GM12875 (cell line): ENCODE measurements around the gene PCCA.
"Not testable (repeated sequence)": the region's sequence is repeated elsewhere in the genome, so short reads cannot be mapped to it uniquely, and the experiment has no call there.

Experiments
- H3K4me3 ChIP-seq: one replicate; pipeline ENCODE4 v1.5.1; 2011; ENCODE audit warnings: low read depth, low read length, control low read depth
- CTCF ChIP-seq: IDR thresholded peaks from 2 replicates; pipeline ENCODE4 v1.5.1; 2011; ENCODE audit warnings: low read depth, mild to moderate bottlenecking, control low read depth, inconsistent platforms, low read length, moderate library complexity, borderline replicate concordance; ENCODE audit not compliant: insufficient read depth

The PCCA gene

DNA sequence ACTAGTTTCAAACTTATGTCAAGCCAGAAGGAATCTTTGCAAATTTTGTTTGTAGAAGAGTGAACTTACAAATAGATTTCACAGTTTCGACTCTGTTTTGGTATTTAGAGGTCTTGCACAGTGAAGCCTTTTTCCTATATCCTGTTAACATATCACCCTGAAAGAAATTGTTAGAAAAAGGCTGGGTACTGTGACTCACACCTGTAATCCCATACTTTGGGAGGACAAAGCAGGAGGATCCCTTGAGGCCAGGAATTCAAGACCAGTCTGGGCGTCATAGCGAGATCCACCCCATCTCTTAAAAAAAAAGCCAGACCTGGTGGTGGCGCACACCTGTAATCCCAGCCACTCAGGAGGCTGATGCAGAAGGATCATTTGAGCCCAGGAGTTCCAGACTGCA lies 275.7 kb downstream of the PCCA start:
- TF ChIP-seq CTCF = no peak
- H3K4me3 ChIP-seq = no peak overlapping the region

DNA sequence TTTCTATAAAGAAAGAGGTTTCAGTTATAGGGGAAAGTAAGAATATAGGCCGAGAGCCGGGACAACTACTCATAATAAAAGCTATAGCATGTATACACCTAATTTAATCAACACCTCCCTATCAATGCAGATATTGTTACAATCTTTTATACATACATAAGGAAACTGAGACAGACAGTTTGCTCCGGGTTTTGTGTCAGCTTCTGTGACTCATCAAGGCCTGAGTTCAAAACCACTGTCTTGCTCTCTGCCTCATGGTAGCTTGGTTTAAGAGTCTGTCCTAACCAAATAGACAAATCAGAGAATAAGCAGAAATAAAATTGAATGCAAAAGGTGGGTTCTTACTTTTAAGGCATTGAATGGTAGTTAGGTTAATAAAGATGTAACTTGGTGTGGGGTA lies 276.8 kb downstream of the PCCA start:
- TF ChIP-seq CTCF = no peak

GRCh38 chr13:100378533-100378932 lies 289.6 kb downstream of the PCCA start:
- H3K4me3 ChIP-seq = no peak overlapping the region
- no peak for TF ChIP-seq CTCF

More for the DNA sequence above, 276.8 kb downstream of the PCCA start:
- no peak overlapping the region for H3K4me3 ChIP-seq

DNA sequence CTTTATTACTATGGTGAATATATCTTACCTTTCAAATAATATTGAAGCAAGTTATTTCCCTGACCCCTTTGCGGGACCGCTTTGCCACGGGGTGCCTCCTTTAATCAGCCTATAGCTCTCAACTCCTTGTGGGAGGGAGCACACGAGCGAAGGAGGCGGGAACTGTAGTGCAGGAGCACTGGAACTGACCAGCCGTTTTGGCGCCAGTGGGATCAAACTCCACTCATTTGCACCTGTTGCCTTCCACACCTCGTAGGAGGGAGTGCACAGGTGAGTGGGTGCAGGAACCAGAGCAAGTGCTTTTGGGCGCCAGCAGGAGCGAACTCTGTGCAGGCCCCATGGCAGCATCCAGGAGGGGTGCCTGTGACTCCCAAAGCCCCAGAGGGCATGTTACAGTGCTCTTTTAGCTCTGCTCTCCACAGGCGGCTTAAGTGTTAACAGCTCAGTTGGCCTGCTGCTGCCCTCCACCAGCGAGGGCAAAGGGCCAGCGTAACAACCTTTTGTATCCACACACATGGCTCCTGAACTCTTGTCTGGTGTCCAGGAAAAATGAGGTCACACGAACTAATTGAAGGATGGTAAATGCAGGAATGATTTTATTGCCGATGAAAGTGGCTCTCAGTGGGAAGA lies 292.8 kb downstream of the PCCA start:
- no peak overlapping the region for H3K4me3 ChIP-seq
- TF ChIP-seq CTCF = no peak

DNA sequence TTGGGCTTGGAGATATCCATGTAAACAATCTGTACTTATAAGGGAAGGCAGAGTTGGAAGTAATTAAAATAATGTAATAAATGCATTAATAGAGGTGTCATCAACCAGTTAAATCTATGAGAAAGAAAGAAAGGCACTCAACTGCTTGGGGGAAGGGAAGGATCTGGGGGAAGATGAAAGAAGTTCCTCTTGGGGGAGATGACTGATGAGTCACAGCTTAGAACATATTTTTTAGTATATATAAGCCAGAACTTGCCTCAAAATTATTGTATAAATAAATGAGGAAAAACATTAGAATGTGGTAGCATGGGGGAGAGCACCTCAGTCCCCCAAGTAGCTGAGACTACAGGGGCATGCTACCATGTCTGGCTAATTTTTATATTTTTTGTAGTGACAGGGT lies 293.9 kb downstream of the PCCA start:
- H3K4me3 ChIP-seq = no peak overlapping the region

GRCh38 chr13:100387416-100387815 lies 298.5 kb downstream of the PCCA start:
- TF ChIP-seq CTCF = no peak
- H3K4me3 ChIP-seq = no peak overlapping the region

More for the DNA sequence above, 293.9 kb downstream of the PCCA start:
- TF ChIP-seq CTCF = no peak

DNA sequence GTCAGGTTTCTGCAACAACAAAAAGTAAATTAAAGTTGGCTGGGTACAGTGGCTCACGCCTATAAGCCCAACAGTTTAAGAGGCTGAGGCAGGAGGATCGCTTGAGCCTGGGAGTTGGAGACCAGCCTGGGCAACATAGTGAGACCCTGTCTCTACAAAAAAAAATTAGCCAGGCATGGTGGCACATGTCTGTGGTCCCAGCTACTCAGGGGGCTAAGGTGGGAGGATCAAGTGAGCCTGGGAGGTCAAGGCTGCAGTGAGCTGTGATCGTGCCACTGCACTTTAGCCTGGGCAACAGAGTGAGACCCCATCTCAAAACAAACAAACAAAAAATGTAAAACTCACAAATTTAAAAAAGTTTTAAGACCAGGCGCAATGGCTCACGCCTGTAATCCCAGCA lies 299.3 kb downstream of the PCCA start:
- not testable (repeated sequence) for H3K4me3 ChIP-seq

DNA sequence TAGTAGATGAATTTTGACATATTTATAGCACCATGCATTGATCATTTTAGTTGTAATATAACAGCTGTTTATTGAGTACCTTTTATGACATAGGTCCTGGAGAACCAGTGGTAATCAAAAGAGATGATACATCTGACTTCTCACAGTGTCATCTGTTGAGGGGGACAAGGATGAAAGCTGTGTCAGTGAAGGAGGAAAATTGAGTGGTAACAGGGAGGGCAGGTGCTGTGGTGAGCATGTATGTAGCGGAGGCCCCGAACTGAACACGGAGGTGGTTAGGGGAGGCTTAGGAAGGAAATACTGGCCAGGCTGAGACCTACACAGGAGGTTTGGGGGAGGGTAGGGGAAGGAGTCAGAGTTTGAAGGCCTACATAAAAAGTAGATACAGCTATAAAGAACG lies 300.0 kb downstream of the PCCA start:
- no peak for TF ChIP-seq CTCF
- no peak overlapping the region for H3K4me3 ChIP-seq
